NCI-H1092 treated with DMSO at 0.1 percent for 48 hours (cell line): ENCODE measurements around the gene COL21A1.

Experiments used
- DNase-seq: peaks from one replicate; lab custom pipeline; 2025; lab: John Stamatoyannopoulos, UW

The COL21A1 gene

DNA sequence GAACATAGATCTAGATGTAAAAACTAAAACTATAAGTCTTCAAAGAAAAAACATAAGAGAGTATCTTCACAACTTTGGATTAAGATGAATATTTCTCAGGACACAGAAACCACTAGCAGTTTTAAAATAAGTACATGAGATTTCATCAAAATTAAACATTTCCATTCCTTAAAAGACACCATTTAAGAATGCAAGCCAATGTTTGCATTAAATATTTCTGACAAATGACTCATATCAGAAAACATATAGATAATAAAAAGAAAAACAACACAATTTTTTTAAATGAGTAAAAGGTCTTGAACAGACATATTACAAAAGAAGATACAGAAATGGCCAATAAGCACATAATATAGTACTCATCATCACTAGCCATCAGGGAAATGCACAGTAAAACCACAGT lies 59.7 kb downstream of the COL21A1 start:
- no peak for DNase-seq

DNA sequence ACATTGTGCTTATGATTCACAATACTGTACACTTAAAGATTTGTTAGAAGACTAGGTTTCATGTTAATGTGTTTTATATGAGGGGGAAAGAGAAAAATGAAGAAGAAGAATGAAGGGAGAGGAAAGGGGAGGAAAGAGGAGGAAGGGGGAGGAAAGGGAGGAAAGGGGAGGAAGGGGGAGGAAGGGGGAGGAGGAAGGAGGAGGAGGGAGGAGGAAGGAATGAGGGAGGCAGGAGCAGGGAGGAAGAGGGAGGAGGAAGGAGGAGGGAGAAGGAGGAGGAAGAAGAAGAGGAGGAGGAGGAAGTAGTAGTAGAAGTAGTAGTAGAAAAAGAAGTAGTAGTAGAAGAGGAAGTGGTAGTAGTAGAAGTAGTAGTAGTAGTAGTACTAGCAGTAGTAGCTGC lies 70.6 kb downstream of the COL21A1 start:
- no peak for DNase-seq

GRCh38 chr6:56173228-56173627 lies 74.2 kb downstream of the COL21A1 start:
- no peak for DNase-seq

DNA sequence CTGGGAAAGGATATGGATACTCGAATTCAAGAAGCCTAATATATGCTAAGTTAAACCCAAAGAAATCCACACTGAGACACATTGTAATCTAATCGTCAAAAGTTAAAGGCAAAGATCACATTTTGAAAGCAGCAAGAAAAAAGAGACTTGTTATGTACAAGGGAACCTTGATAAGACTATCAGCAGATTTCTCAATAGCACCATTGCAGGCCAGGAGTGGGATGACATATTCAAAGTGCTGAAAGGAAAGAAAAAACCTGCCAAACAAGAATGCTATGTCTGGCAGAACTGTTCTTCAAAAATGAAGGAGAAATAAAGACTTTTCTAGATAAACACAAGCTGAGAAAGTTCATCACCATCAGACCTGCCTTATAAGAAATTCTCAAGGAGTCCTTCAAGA lies 75.2 kb downstream of the COL21A1 start:
- no peak for DNase-seq

DNA sequence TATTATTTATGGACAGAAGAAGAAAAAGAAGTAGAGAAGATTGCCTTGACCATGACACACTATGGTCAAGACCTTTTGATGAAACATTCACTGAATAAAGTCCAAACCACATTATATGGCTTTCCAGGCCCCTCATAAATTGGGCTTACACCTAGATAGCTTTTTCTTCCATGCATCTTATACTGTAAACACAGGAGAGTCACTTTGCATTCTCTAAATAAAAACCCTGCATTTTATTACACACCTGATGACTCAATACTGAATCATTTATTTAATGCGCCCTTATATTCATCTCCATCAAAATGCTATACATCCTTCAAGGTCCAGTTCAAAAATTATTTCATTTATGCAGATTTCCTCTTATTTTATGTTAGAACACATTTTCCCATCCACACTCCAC lies 78.0 kb downstream of the COL21A1 start:
- DNase-seq = no peak

DNA sequence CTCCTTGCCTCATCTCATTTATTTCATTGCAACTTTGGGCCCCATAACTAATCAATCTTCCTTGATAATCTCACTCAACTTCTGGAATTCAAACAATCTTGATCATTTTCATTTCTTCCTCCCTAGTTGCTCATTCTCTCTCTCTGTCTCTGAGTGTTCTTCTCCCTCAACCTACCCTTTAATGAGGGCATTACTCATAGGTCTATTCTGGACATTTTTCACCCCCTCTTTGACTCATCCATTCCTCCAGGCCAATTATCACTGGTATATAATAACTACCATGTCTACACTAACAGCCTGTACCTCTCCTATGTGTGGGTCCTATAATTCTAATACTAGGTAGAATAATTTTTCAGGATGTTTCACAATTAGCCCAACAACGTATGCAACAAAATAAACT lies 78.8 kb downstream of the COL21A1 start:
- DNase-seq = no peak

DNA sequence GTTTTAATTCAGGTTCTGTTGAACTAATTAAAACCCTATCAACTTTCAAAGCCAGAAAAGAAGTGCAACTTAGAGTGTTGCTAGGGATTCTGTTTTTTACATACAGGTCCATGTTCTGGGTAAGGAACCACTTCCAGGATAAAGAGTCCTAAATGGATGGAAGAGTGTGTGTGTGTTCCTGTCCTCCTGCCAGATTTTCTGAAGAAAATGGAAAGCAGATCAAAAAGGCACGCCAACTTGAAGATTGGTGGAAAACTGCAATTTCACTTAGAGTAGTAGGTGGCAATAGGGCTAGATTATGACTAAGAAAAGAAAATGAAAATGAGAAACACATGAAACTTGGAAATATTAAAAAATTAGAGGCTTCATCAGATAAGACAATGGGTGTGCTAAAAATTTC lies 85.3 kb downstream of the COL21A1 start:
- no peak for DNase-seq

- no peak for DNase-seq
Observed at GRCh38 chr6:56160489-56160888, 86.9 kb downstream of the COL21A1 start.

- no peak for DNase-seq
Observed at GRCh38 chr6:56158571-56158970, 88.8 kb downstream of the COL21A1 start.

DNA sequence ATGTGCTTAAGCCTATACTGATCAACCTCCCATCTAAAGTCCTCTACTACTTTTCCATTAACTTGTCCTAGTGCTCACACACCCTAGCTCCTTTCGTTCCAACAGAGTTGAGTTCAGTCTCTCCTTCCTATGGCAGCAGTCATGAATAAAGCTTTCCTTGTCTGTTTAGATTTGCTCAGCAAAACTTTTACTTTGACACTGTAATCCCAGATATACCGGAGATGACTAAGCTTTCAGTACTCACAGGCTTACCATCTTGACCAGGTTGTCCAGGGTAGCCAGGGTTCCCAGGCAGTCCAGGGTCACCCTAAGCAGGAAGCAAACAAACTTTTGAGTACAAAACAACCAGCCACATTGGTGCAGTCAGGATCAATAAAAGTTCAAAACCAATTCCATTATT lies 90.7 kb downstream of the COL21A1 start:
- DNase-seq = no peak

DNA sequence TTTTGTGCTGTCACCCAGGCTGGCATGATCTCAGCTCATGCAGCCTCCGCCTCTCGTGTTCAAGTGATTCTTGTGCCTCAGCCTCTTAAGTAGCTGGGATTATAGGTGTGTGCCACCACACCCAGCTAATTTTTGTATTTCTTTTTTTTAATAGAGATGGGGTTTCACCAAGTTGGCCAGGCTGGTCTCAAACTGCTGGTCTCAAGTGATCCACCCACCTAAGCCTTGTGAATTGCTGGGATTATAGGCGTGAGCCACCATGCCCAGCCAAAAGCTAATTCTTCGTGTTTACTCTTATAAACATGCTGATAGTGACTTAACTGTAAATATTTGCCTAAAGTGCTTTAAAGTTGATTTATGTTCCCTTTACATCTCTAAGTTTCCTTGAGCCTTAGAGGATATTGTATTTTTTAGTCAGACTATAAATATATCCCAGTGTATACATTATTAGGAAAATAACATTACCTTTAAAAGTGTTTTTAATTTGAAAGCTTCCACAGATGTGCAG lies 91.7 kb downstream of the COL21A1 start:
- DNase-seq = no peak

- DNase-seq = no peak
Observed at GRCh38 chr6:56154076-56154475, 93.3 kb downstream of the COL21A1 start.

- DNase-seq = no peak
Observed at GRCh38 chr6:56152611-56153010, 94.8 kb downstream of the COL21A1 start.

- DNase-seq = no peak
Observed at GRCh38 chr6:56151609-56152224, 95.7 kb downstream of the COL21A1 start.

GRCh38 chr6:56148488-56149186 lies 98.7 kb downstream of the COL21A1 start:
- no peak for DNase-seq

DNA sequence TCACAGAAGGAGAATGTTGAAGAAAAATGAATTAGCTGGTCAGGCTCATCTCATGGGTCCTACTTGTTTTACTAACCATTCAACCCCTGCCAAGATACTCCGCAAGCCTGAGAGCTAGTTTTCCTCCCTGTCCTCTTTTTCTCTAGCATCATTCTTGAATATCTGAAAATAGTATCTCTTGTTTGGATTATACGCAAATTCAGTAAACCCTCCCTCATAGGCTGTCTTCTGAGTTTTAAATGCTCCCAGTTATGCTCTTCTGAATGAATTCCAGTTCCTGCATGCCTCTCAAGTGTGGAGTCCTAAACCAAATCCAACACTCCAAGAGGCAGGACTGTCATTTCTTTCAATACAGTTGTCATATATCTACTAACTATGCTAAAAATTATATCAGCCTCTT lies 99.6 kb downstream of the COL21A1 start:
- DNase-seq = no peak

DNA sequence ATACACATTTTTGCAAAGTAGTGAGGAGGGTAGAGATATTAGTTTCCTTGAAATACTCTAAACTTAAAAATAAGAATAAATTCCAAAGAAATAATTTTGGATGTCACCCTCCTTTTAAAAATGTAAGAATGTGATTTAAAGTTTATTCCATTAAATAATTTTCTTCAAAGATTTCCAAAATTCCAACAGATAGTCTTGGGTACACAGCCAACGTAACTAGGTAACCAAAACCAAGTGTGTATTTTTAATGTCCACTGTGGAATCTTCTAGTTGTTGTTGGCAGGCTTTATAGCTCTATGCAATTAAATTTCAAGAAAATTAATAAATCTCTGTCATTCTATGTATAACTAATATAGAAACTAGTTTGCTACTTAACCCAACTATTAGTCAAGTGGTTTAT lies 101.3 kb downstream of the COL21A1 start:
- DNase-seq = no peak

- no peak for DNase-seq
Observed at GRCh38 chr6:56145616-56146015, 101.8 kb downstream of the COL21A1 start.

GRCh38 chr6:56144538-56145324 lies 102.6 kb downstream of the COL21A1 start:
- no peak for DNase-seq

DNA sequence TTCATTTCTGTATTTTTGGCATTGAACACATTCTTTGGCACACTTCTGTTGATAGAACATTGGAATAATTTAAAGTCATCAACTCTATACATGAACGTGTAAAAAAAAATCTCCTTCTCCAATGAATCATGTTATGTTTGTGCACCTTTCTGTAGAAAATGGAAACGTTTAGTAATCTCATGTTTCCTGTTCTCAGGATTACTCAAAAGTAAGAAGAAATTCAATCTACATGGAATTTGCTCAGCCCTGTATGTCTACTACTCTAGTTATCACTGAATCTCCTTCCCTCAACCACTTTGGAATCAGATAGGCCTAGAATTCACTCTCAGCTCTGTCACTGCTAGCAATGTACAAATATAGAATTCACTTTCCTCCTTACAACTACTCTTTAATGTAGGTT lies 103.6 kb downstream of the COL21A1 start:
- DNase-seq = no peak

GRCh38 chr6:56140090-56140489 lies 107.3 kb downstream of the COL21A1 start:
- DNase-seq = no peak

GRCh38 chr6:56115715-56116114 lies 131.7 kb downstream of the COL21A1 start:
- DNase-seq = no peak

DNA sequence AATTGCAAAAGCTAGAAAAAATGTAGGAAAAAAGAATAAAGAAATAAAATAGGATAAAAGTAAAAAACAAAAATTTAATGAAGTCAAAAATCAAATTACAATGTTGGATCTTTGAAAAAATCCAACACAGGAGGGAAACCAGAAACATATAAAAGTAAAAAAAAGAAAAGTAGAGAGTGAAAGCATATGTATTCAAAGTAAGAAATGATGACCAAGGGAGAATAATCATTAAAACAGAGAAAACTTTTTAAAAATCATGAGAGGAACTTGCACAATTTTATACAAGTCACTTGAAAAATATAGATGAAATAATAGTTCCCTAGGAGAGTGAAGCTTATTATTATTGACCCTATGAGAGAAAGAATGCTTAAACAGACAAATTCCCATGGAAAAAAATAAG lies 138.2 kb downstream of the COL21A1 start:
- no peak for DNase-seq
